Measurements from ENCODE around the gene GPR25. TPM values are rescaled to one million over a fixed set of nuclear protein-coding genes. Genes with fewer than 3 reads are reported as not detected.

GPR25 gene
- total RNA-seq, 1 experiment from 2014 or later, result not detected

- BruUV-seq (replicated peaks), result no TSS peak
- Histone ChIP-seq H3K9me3 (ENCODE audit: low read depth, low read length, poor library complexity, severe bottlenecking) (no peaks in the 10 kb centered on the region), H3K4me1 (ENCODE audit: insufficient read depth, low read length, poor library complexity, severe bottlenecking) (no peaks in the 10 kb centered on the region), H3K27ac (ENCODE audit: low read depth, low read length, poor library complexity, severe bottlenecking) (no peak overlapping the region), H3K4me3 (ENCODE audit: low read depth, low read length, poor library complexity, severe bottlenecking) (no peak overlapping the region), H3K36me3 (ENCODE audit: insufficient read depth, low read length, poor library complexity, severe bottlenecking) (no peaks in the 10 kb centered on the region), H3K27me3 (replicated peaks; ENCODE audit: insufficient read depth, low read depth, low read length, poor library complexity) (peaks cover 1% of the 10 kb centered on the region)
- no peak for DNase-seq (ENCODE audit: low spot score)
- ChIA-PET POLR2A (ENCODE audit: low non-redundant PET) (no interaction called here), CTCF (no interaction called here)
- intact Hi-C loops (cut with micrococcal nuclease; ENCODE audit: unreplicated experiment), result no loop called here
- no peak for TF ChIP-seq CTCF (conservative IDR thresholded peaks at IDR 0.05; ENCODE audit: low read depth, low read length)
- no peak for TF ChIP-seq EZH2 (IDR thresholded peaks at IDR 0.05; ENCODE audit: borderline replicate concordance, low read depth, low read length, poor library complexity, severe bottlenecking)
Measured at GRCh38 chr1:200866521-200866920, 6.3 kb upstream of the GPR25 start.

- TF ChIP-seq CTCF (conservative IDR thresholded peaks at IDR 0.05; ENCODE audit: low read depth, low read length) (no peak), EZH2 (IDR thresholded peaks at IDR 0.05; ENCODE audit: borderline replicate concordance, low read depth, low read length, poor library complexity, severe bottlenecking) (no peak)
- Histone ChIP-seq H3K27ac (ENCODE audit: low read depth, low read length, poor library complexity, severe bottlenecking) (no peak overlapping the region), H3K36me3 (ENCODE audit: insufficient read depth, low read length, poor library complexity, severe bottlenecking) (no peaks in the 10 kb centered on the region), H3K27me3 (replicated peaks; ENCODE audit: insufficient read depth, low read depth, low read length, poor library complexity) (peaks cover 3% of the 10 kb centered on the region), H3K9me3 (ENCODE audit: low read depth, low read length, poor library complexity, severe bottlenecking) (no peaks in the 10 kb centered on the region), H3K4me3 (ENCODE audit: low read depth, low read length, poor library complexity, severe bottlenecking) (no peak overlapping the region), H3K4me1 (ENCODE audit: insufficient read depth, low read length, poor library complexity, severe bottlenecking) (no peaks in the 10 kb centered on the region)
- no TSS peak for BruUV-seq (replicated peaks)
- no peak for DNase-seq (ENCODE audit: low spot score)
- intact Hi-C loops (cut with micrococcal nuclease; ENCODE audit: unreplicated experiment), result no loop called here
- POLR2A ChIA-PET (ENCODE audit: low non-redundant PET), result no interaction called here
- CTCF ChIA-PET, result no interaction called here
Measured at GRCh38 chr1:200867018-200867811, 5.6 kb upstream of the GPR25 start.

GRCh38 chr1:200869376-200869752 lies 3.4 kb upstream of the GPR25 start:
- Histone ChIP-seq H3K9me3 (ENCODE audit: low read depth, low read length, poor library complexity, severe bottlenecking) (no peaks in the 10 kb centered on the region), H3K27me3 (replicated peaks; ENCODE audit: insufficient read depth, low read depth, low read length, poor library complexity) (peaks cover 3% of the 10 kb centered on the region), H3K36me3 (ENCODE audit: insufficient read depth, low read length, poor library complexity, severe bottlenecking) (no peaks in the 10 kb centered on the region), H3K4me1 (ENCODE audit: insufficient read depth, low read length, poor library complexity, severe bottlenecking) (no peaks in the 10 kb centered on the region), H3K4me3 (ENCODE audit: low read depth, low read length, poor library complexity, severe bottlenecking) (no peak overlapping the region), H3K27ac (ENCODE audit: low read depth, low read length, poor library complexity, severe bottlenecking) (no peak overlapping the region)
- no peak for TF ChIP-seq EZH2 (IDR thresholded peaks at IDR 0.05; ENCODE audit: borderline replicate concordance, low read depth, low read length, poor library complexity, severe bottlenecking)
- no peak for TF ChIP-seq CTCF (conservative IDR thresholded peaks at IDR 0.05; ENCODE audit: low read depth, low read length)
- intact Hi-C loops (cut with micrococcal nuclease; ENCODE audit: unreplicated experiment), result no loop called here
- POLR2A ChIA-PET (ENCODE audit: low non-redundant PET), result no interaction called here
- DNase-seq (ENCODE audit: low spot score), result no peak
- CTCF ChIA-PET, result no interaction called here
- BruUV-seq (replicated peaks), result no TSS peak
